GM12801 (cell line): ENCODE measurements around the gene RAN.

Source experiments
- TF ChIP-seq, protein P1 (sequence below): IDR thresholded peaks from one replicate; pipeline ENCODE4 v1.5.1; 2011; ENCODE audit warnings: control low read depth; ENCODE audit not compliant: insufficient read length; ENCODE audit errors: extremely low read depth

Gene RAN

GRCh38 chr12:130831246-130831645 is 40.6 kb upstream of the RAN start:
- TF ChIP-seq, protein P1, sequence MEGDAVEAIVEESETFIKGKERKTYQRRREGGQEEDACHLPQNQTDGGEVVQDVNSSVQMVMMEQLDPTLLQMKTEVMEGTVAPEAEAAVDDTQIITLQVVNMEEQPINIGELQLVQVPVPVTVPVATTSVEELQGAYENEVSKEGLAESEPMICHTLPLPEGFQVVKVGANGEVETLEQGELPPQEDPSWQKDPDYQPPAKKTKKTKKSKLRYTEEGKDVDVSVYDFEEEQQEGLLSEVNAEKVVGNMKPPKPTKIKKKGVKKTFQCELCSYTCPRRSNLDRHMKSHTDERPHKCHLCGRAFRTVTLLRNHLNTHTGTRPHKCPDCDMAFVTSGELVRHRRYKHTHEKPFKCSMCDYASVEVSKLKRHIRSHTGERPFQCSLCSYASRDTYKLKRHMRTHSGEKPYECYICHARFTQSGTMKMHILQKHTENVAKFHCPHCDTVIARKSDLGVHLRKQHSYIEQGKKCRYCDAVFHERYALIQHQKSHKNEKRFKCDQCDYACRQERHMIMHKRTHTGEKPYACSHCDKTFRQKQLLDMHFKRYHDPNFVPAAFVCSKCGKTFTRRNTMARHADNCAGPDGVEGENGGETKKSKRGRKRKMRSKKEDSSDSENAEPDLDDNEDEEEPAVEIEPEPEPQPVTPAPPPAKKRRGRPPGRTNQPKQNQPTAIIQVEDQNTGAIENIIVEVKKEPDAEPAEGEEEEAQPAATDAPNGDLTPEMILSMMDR: no peak

DNA sequence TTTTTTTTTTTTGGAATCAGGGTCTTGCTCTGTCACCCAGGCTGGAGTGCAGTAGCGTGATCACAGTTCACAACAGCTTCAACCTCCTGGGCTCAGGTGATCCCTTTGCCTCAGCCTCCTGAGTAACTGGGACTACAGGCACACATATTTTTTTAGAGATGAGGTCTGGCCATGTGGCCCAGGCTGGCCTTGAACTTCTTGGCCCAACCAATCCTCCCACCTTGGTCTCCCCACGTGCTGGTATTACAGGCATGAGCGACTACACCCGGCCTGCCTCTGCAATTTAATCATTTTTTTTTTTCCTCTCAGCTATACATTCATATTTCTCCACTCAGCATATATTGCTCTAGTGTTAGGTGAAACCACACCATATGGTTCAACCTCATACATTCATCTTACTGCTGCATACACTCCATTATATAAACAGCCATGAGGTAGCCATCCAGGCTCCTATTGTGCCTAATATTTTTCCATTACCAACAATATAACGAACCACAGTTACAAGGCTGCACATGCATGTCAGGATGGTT is 39.9 kb upstream of the RAN start:
- TF ChIP-seq, protein P1: no peak

- TF ChIP-seq, protein P1: no peak
Observed at GRCh38 chr12:130832561-130833209, 39.2 kb upstream of the RAN start.

DNA sequence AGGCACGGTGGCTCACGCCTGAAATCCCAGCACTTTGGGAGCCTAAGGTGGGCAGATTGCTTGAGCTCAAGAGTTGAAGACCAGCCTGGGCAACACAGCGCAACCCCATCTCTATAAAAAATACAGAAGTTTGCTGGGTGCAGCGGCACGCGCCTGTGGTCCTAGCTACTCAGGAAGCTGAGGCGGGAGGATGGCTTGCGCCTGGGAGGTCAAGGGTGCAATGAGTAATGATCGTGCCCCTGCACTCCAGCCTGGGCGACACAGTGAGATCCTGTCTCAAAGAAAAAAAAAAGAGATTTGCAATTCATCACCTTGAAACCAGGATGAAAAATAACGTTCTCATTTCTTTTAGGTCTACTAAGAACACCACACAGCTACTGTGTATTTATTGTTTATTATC is 36.9 kb upstream of the RAN start:
- TF ChIP-seq, protein P1: no peak

DNA sequence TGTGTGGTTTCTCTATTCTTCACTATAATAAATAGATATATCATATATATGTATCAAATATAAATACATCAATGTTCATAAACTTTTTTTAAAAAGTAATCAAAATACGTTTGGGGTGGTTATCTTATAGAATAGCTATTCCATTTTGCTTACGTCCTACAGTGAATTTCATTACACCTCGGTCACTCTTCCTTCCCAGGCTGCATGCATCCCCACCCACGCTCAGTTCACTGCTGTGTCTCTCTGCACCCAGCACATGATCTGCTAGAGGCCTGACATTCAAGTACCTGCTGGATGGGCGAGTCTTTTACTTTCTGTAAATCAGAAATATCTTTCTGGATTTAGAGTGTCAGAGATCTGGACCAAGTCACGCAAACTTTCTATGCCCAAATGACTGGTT is 36.4 kb upstream of the RAN start:
- TF ChIP-seq, protein P1: no peak

- TF ChIP-seq, protein P1: no peak
Observed at GRCh38 chr12:130838284-130838950, 33.4 kb upstream of the RAN start.

DNA sequence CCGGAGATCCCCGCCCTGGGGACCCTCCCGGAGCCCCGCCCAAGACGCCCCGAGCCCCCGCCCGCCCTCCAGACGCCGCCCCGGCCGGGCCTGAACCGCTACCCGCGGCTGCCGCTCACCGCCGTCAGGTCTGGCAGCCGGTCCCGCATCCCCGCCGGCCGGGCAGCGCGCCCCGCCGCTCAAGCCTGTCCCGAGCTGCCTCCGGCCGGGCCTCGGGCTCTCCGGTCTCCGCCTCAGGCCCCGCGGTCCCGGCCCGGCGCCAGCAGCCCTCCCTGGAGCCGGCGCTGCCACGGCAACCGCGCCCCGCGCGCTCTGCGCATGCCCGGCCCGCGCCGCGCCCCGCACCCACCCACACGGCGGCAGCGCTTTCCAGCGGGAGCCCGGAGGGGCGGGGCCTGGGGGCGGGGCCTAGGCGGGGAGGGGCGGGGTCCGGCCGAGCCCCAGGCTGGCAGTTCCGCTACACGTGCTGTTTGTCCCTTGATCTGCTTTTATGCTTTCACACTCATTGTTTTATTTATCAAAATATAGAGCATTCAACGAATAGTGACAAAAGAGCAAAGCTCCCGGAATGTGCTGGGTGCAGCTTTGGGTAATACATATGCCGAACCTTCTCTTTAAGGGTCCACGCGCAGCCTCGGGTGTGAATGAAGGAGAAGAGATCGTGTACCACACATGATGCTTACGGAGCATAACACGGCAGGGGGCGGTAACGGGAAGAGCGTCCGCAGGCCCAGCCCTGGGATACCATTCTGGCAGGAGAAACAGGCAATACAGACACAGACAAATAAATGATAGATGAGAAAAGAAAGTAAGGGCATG is 32.7 kb upstream of the RAN start, which contains the start of gene STX2:
Gene STX2 (minus strand): TSS at position 300 of the 819 bp plus-strand sequence. CDS start 151 bp downstream, at position 149.
- TF ChIP-seq, protein P1: no peak
